Activated T-cell treated with anti-CD3 and anti-CD28 coated beads, Interleukin-2, amount 50 U/mL, for 24 hours (primary cell): ENCODE measurements around the gene PPP1R1B.

Experiments used
- DNase-seq: peaks from one replicate; pipeline ENCODE4 v3.0.0-alpha.2; 2020
- H3K27ac Mint-ChIP-seq: 2 replicates; pipeline ENCODE4 v1.8.0; 2020; ENCODE audit warnings: mild to moderate bottlenecking, mixed read lengths
- H3K27me3 Mint-ChIP-seq: 2 replicates; pipeline ENCODE4 v1.8.0; 2020; ENCODE audit warnings: mixed read lengths
- H3K36me3 Mint-ChIP-seq: 2 replicates; pipeline ENCODE4 v1.8.0; 2020; ENCODE audit warnings: low read depth, mixed read lengths
- H3K4me1 Mint-ChIP-seq: 2 replicates; pipeline ENCODE4 v1.8.0; 2020; ENCODE audit warnings: low read depth, mixed read lengths
- H3K4me3 Mint-ChIP-seq: 2 replicates; pipeline ENCODE4 v1.8.0; 2020; ENCODE audit warnings: mild to moderate bottlenecking, moderate library complexity, mixed read lengths
- H3K9me3 Mint-ChIP-seq: 2 replicates; pipeline ENCODE4 v1.8.0; 2020; ENCODE audit warnings: mixed read lengths

Gene PPP1R1B

DNA sequence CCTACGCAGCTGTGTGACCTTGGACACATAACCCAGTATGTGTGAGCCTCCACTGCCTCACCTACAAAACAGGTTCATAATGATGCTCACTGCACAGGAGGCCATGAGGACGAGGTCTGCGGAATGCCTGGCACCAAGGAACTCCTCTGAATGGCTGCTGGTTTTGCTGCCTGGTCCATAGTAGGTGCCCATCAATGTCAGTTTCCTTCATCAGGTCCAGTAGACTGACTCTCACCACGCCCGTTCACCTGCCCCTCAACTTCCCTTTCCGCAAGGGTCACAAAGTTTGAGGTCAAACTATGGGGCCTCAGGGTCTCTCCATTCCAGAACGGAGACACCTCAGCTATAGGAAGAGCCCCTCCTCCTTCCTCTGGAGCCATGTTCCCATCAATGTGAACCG lies 50.3 kb downstream of the PPP1R1B start:
- H3K4me3 Mint-ChIP-seq, result no peak overlapping the region
- no peak for DNase-seq
- H3K27ac Mint-ChIP-seq, result no peak overlapping the region
- no peaks in the 10 kb centered on the region for H3K27me3 Mint-ChIP-seq
- peaks cover 59% of the 10 kb centered on the region for H3K4me1 Mint-ChIP-seq
- peaks cover 18% of the 10 kb centered on the region for H3K36me3 Mint-ChIP-seq
- no peaks in the 10 kb centered on the region for H3K9me3 Mint-ChIP-seq

DNA sequence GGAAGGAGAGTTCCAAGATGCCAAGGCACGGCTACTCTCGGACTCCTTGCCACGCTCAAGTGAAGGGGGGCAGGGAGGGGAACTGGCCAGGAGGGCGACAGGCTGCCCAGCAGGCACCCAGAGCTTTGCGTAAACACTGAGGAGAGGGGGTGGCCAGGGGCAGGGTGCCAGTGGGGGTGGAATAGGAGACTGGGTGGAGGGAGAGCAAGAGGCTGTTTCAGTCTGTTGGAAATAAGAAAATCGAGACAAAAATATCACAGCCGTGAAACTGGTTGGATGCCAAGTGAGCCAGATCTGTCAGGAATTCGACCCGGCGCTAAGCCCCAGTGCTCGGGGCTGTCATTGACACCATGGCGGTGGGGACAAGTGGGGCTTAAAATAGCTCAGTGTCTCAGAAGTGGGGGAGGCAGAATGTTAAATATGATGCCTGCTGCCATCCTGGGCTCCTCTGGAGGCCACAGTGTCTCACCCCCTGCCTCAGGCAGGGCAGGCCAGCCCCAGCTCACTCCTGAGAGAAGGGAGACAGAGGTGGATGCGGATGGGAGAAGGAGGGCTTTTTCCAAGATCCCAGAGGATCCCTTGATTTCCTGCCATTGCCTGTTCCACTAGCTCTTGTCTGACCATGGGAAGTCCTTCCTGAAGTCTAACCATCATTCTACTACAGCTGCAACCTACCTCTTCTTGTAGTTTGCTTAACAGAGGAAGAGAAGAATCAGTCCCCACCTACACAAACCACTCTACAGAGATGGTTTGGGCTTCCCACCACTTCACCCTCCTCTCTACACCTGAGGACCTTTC lies 51.0 kb downstream of the PPP1R1B start:
- H3K4me3 Mint-ChIP-seq, result no peak overlapping the region
- peaks cover 58% of the 10 kb centered on the region for H3K4me1 Mint-ChIP-seq
- H3K9me3 Mint-ChIP-seq, result no peaks in the 10 kb centered on the region
- H3K27me3 Mint-ChIP-seq, result no peaks in the 10 kb centered on the region
- H3K27ac Mint-ChIP-seq, result peak overlapping the region; percentile 69
- H3K36me3 Mint-ChIP-seq, result peaks cover 23% of the 10 kb centered on the region
- DNase-seq, result no peak

DNA sequence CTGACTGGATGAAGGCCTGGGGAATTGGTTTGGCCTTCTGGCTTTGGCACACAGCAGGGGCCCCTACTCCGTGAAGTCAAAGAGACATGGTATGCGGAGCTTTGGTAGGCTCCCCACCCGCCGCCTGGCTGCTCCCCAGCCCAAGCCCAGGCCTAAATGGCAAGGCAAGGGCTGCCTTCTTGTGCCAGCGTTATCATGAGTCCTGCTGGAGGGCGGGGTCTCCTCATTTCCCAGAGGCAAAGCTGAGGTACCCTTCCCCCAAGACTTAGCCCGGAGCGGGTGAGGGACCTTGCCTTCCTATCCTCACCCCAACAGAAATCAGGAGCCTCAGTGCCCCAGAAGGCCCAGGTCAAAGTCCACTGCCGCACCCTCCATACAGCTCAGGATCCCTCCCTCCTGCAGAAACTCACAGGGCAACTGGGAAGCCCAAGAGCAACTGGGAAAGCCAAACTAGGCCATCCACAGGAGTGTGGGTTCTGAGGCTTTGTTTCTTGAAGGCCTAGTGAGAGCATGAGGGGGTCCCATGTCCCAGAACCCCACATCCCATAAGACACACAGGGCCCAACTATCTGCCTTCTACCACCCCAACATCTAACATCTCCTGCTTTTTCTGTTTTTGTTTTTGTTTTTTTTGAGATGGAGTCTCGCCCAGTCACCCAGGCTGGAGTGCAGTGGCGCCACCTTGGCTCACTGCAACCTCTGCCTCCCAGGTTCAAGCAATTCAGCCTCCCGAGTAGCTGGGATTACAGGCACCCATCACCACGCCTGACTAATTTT lies 51.8 kb downstream of the PPP1R1B start:
- peaks cover 58% of the 10 kb centered on the region for H3K4me1 Mint-ChIP-seq

DNA sequence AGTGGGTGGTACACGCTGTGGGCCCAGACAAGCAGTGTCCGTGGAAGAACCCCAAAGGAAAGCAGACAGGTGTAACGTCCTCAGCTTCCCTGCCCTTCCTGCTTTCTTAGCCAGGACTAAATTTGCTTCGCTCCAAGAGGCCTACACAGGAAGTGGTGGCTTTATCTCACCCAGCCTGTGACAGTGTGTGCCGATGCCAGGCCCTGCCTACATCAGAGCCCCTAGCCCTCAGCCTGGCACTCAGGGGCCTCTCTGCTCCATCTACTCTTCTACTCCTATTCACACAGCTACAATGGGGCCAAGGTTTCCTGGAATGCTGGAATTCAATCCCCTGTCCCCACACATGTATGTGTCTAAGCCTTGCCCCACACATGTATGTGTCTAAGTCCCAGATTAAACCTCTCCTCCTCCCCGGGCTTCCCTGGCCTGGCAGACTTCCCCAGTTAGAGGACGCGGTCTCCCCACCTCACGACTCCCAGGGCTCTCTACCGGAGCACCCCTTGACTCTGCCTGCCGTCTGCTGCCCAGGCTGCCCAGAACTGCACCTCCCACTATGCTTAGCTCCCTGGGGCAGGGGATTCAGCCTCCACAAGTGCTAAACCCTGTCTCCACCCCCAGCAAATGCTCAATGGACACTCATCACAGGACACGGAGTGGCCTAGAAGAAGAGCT lies 52.9 kb downstream of the PPP1R1B start:
- H3K27ac Mint-ChIP-seq, result peak overlapping the region; percentile 85
- peak; percentile 63 for DNase-seq
- H3K4me1 Mint-ChIP-seq, result peaks cover 58% of the 10 kb centered on the region
- no peak overlapping the region for H3K4me3 Mint-ChIP-seq
- peaks cover 35% of the 10 kb centered on the region for H3K36me3 Mint-ChIP-seq
- no peaks in the 10 kb centered on the region for H3K9me3 Mint-ChIP-seq
- H3K27me3 Mint-ChIP-seq, result no peaks in the 10 kb centered on the region

More for the DNA sequence above, 51.8 kb downstream of the PPP1R1B start:
- Mint-ChIP-seq H3K36me3 (peaks cover 29% of the 10 kb centered on the region), H3K4me3 (no peak overlapping the region), H3K27me3 (no peaks in the 10 kb centered on the region), H3K9me3 (no peaks in the 10 kb centered on the region), H3K27ac (peak overlapping the region; percentile 85)
- DNase-seq, result no peak

DNA sequence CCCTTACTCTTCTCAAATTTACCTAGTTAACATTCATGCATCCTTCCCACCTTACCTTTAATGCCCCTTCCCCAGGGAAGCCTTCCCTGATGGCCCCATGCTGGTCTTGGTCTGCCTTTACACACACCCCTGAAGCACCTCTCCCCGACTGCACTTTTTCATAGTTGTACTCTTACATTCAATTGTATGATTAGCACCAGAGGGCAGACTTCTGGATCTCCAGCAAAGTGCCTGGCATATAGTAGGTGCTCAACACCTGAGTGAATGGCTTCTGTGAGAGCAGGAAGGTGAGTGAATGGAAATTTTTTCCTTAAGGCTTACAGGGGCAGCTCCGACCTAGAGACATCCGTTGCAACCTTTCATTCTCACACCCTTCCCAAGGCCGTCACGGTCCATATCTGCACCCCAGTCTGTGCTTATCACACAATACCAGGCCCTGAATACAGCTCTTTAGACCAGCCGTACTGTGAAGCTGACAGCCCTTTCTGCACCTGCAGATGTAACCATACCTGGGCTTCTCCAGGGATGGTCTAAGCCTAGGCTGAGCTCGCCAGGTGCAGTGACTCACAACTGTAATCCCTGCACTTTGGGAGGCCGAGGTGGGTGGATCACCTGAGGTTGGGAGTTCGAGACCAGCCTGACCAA lies 56.7 kb downstream of the PPP1R1B start:
- peaks cover 42% of the 10 kb centered on the region for H3K36me3 Mint-ChIP-seq
- H3K27me3 Mint-ChIP-seq, result no peaks in the 10 kb centered on the region
- H3K9me3 Mint-ChIP-seq, result no peaks in the 10 kb centered on the region
- peaks cover 40% of the 10 kb centered on the region for H3K4me1 Mint-ChIP-seq
- H3K27ac Mint-ChIP-seq, result no peak overlapping the region
- no peak overlapping the region for H3K4me3 Mint-ChIP-seq
- no peak for DNase-seq

DNA sequence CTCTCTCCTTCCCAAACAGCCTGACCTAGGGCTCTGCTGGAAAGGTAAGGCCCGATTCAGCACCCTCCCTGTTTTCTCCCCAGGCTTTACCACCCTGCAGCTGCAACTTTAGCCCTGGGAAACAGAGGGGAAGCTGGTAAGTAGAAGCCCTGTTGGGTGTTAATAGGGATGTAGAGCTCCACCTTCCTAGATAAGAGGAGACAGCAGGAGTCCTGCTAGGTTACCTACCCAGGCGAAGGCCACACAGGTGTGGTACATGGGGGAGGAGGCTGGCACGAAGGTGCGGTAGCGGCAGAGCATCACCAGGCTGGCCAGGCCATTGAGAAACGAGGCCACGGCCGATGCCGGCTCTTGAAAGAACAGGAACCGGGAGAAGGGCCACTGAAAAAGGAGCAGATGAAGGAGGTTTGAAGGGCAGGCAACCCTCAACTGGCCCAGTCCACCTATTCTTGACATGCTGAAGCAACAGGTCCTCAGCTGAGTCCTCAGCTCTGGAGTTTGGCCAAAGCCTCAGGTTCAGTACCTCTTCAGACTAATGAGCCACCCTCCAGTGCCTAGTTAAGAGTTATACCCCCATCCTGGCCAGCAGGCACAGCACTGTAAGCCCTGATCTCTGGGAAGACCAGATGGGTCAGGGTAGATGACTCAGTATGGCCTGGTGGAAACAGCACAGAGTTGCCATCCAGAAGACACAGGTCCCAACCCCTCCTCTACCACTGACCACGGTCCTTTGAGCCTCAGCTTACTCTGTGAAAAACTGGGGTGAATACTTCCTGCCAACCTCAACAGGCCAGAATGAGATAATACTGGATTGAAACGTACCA lies 57.8 kb downstream of the PPP1R1B start:
- peaks cover 38% of the 10 kb centered on the region for H3K4me1 Mint-ChIP-seq

More for the DNA sequence above, 57.8 kb downstream of the PPP1R1B start:
- no peak overlapping the region for H3K27ac Mint-ChIP-seq
- H3K27me3 Mint-ChIP-seq, result no peaks in the 10 kb centered on the region
- peaks cover 42% of the 10 kb centered on the region for H3K36me3 Mint-ChIP-seq
- H3K4me3 Mint-ChIP-seq, result no peak overlapping the region
- no peaks in the 10 kb centered on the region for H3K9me3 Mint-ChIP-seq
- no peak for DNase-seq
